ENCODE measurements around the gene GOLGA6L9.
"Not testable (repeated sequence)": the region's sequence is repeated elsewhere in the genome, so short reads cannot be mapped to it uniquely, and the experiment has no call there.

Gene GOLGA6L9

GRCh38 chr15:82472269-82472982 lies 42.8 kb downstream of the GOLGA6L9 start:
- not testable (repeated sequence) for DNase-seq

GRCh38 chr15:82474596-82475325 lies 45.1 kb downstream of the GOLGA6L9 start:
- not testable (repeated sequence) for DNase-seq

- DNase-seq = not testable (repeated sequence)
Measured at GRCh38 chr15:82475345-82475967, 45.8 kb downstream of the GOLGA6L9 start.

GRCh38 chr15:82476697-82477342 lies 47.2 kb downstream of the GOLGA6L9 start:
- DNase-seq = not testable (repeated sequence)

- not testable (repeated sequence) for DNase-seq
Measured at GRCh38 chr15:82477343-82478057, 47.9 kb downstream of the GOLGA6L9 start.
